Common myeloid progenitor, CD34-positive (primary cell): ENCODE data around the gene EBF3.

ENCODE experiments used
- CTCF ChIA-PET: fragments of 350-600 bp; sonication (Branson Sonifier 250); formaldehyde crosslinking; loops from one replicate; lab custom pipeline; 2021; ENCODE audit warnings: antibody characterized with exemption; lab: Charles Lee
- POLR2A ChIA-PET: fragments of 350-600 bp; sonication (Branson Sonifier 250); formaldehyde crosslinking; loops from one replicate; lab custom pipeline; 2021; ENCODE audit warnings: antibody characterized with exemption; lab: Charles Lee
- DNase-seq, 3 donors: peaks; one replicate each; pipeline versions ENCODE4 v3.0.0 to v3.0.0-alpha.2; 2013
- H3K27ac ChIP-seq, 2 experiments: 1 replicate in 1 of 2; 2 replicates in 1 of 2; pipeline ENCODE4 v1.7.0; 2013; ENCODE audit warnings: inconsistent platforms in 2 of 2, low read length in 2 of 2, mild to moderate bottlenecking in 2 of 2, low read depth in 1 of 2, moderate library complexity in 1 of 2; ENCODE audit not compliant: severe bottlenecking in 2 of 2, insufficient read depth in 1 of 2, poor library complexity in 1 of 2
- H3K27me3 ChIP-seq, 5 experiments: replicated peaks in 2 of 5; 1 replicate in 3 of 5; 2 replicates in 2 of 5; pipeline versions ENCODE4 v1.6.1 to v1.7.0; 2013; ENCODE audit warnings: low read length in 4 of 5, mild to moderate bottlenecking in 2 of 5, moderate library complexity in 2 of 5, inconsistent platforms in 1 of 5; ENCODE audit not compliant: insufficient read depth in 5 of 5, control insufficient read depth in 4 of 5
- H3K36me3 ChIP-seq, 4 experiments: 1 replicate in 2 of 4; 2 replicates in 2 of 4; pipeline versions ENCODE4 v1.6.1 to v1.7.0; 2013; ENCODE audit warnings: low read length in 3 of 4, control low read depth in 1 of 4, mild to moderate bottlenecking in 1 of 4; ENCODE audit not compliant: control insufficient read depth in 4 of 4, insufficient read depth in 4 of 4
- H3K4me1 ChIP-seq, 4 experiments: 1 replicate in 3 of 4; 2 replicates in 1 of 4; pipeline versions ENCODE4 v1.6.1 to v1.7.1; 2013; ENCODE audit warnings: low read length in 3 of 4, mild to moderate bottlenecking in 3 of 4, control low read depth in 1 of 4, inconsistent platforms in 1 of 4, moderate library complexity in 1 of 4; ENCODE audit not compliant: control insufficient read depth in 4 of 4, insufficient read depth in 4 of 4; ENCODE audit errors: control extremely low read depth in 1 of 4
- H3K4me3 ChIP-seq, 7 experiments: 1 replicate in 4 of 7; 2 replicates in 3 of 7; pipeline versions ENCODE4 v1.5.1 to v1.7.0; 2013; ENCODE audit warnings: mild to moderate bottlenecking in 7 of 7, low read length in 6 of 7, moderate library complexity in 6 of 7, inconsistent platforms in 2 of 7, low read depth in 2 of 7, control low read depth in 1 of 7; ENCODE audit not compliant: insufficient read depth in 4 of 7, control insufficient read depth in 1 of 7; ENCODE audit errors: extremely low read depth in 1 of 7
- H3K9me3 ChIP-seq, 5 experiments: 1 replicate in 4 of 5; 2 replicates in 1 of 5; pipeline versions ENCODE4 v1.6.1 to v1.7.1; 2013; ENCODE audit warnings: low read length in 4 of 5, mild to moderate bottlenecking in 2 of 5, inconsistent platforms in 1 of 5, low read depth in 1 of 5, moderate library complexity in 1 of 5; ENCODE audit not compliant: control insufficient read depth in 4 of 5, insufficient read depth in 2 of 5; ENCODE audit errors: control extremely low read depth in 1 of 5
- WGBS: methylation state at CpG from one replicate; pipeline ENCODE4 v1.1.5; 2013; ENCODE audit not compliant: insufficient coverage; 5-methylcytosine and 5-hydroxymethylcytosine counted together

Gene EBF3

DNA sequence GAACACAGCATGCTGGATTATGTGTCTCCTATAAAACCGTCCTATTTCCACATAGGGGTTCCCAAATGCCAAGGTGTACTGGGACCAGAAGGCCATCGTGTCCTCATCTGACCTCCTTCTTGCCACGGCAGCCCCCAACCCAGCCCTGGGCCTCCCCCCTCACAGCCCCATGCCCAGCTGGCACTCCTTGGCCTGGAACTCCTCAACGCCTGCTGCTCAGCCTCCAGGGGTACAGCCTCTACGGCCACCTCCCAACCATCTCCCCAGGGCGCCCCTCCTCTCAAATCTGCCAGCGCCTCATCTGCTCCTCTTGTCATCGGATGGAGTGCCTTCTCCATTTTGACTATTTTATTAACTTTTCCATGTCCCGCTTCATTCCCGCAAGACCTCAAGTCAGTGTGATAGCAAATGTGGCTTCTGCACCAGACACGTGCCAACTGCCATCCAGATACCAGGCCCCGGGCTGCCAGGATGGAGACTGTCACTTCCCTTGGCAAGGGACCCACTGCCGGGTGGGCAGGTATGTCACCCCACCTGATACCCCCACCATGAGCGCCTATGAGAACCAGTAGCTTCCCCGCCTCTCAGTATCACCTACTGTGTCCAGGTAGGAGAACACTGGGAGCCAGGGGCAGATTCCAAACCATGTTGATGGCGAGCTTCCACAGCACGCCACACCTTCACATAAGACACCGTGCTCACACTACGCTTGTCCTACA, 106.7 kb downstream of the EBF3 start:
- peaks cover 0 to 3% (median 1%) of the 10 kb centered on the region in 4 experiments for H3K4me1 ChIP-seq
- H3K27me3 ChIP-seq, result peaks cover 0 to 1% (median 0%) of the 10 kb centered on the region in 5 experiments
- peaks cover 0 to 4% (median 0%) of the 10 kb centered on the region in 5 experiments for H3K9me3 ChIP-seq
- H3K4me3 ChIP-seq, result no peak overlapping the region
- no peak overlapping the region for H3K27ac ChIP-seq
- ChIA-PET POLR2A (no interaction called here), CTCF (interaction anchor here (1.1 kb wide), 1 partner anchor 34 kb away, joined by 3 read pairs; no protein-coding TSS in a partner anchor)
- over 99% methylated on average over 17 of the region's 19 CpGs for WGBS
- H3K36me3 ChIP-seq, result no peaks in the 10 kb centered on the region
- DNase-seq, result no peak

- Histone ChIP-seq H3K27me3 (peaks cover 0 to 1% (median 0%) of the 10 kb centered on the region in 5 experiments), H3K27ac (no peak overlapping the region), H3K9me3 (peaks cover 0 to 4% (median 0%) of the 10 kb centered on the region in 5 experiments), H3K4me1 (peaks cover 0 to 3% (median 1%) of the 10 kb centered on the region in 4 experiments), H3K4me3 (no peak overlapping the region), H3K36me3 (no peaks in the 10 kb centered on the region)
- ChIA-PET CTCF (interaction anchor here (1.5 to 1.6 kb wide), 2 partner anchors 12 to 119 kb away, joined by 3 to 5 read pairs; no protein-coding TSS in a partner anchor), POLR2A (no interaction called here)
- 94% methylated on average over 4 of the region's 7 CpGs for WGBS
- no peak for DNase-seq
These were observed 108.1 kb downstream of the EBF3 start for GRCh38 chr10:129855836-129856563.

- H3K4me3 ChIP-seq, result no peak overlapping the region
- peaks cover 0 to 1% (median 0%) of the 10 kb centered on the region in 5 experiments for H3K27me3 ChIP-seq
- peaks cover 0 to 4% (median 0%) of the 10 kb centered on the region in 5 experiments for H3K9me3 ChIP-seq
- ChIA-PET POLR2A (interaction anchor here (0.6 kb wide), 1 partner anchor 35 kb away, joined by 4 read pairs; no protein-coding TSS in a partner anchor), CTCF (interaction anchor here (1.0 to 2.3 kb wide), 7 partner anchors 13 to 269 kb away, joined by 3 to 8 read pairs (median 5); no protein-coding TSS in a partner anchor)
- H3K27ac ChIP-seq, result no peak overlapping the region
- 95% methylated on average over 25 of the region's 31 CpGs for WGBS
- peaks cover 0 to 3% (median 1%) of the 10 kb centered on the region in 4 experiments for H3K4me1 ChIP-seq
- H3K36me3 ChIP-seq, result no peaks in the 10 kb centered on the region
- DNase-seq, result no peak
These were observed 109.0 kb downstream of the EBF3 start for GRCh38 chr10:129854796-129855705.

DNA sequence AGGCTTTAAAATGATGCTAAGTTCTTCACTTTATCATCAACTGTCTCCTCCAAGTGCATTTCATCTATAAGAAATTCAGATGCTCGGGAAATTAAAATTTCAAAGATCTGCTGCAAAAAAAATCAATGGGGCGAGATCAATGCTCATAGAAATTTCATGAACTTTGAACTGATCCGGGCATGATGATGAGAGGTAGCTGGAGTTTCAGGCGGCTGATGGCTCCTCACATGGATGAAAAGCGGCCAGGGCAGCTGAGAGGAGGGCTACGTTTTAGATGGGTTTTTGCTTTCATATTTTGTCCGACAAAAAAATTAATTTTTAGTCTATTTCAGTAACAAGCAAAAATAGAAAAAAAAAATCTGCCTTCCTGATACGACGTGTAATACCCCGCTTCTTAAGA, 109.9 kb downstream of the EBF3 start:
- CTCF ChIA-PET, result interaction anchor here (0.7 to 2.3 kb wide), 13 partner anchors 13 to 826 kb away, joined by 3 to 9 read pairs (median 4); no protein-coding TSS in a partner anchor
- 100% methylated on average over 7 of the region's 10 CpGs for WGBS

GRCh38 chr10:129853562-129853903, 110.5 kb downstream of the EBF3 start:
- WGBS, result no CpG with 5 or more reads among the region's 2 CpGs
- ChIA-PET POLR2A (interaction anchor here (0.8 kb wide), 1 partner anchor 121 kb away, joined by 3 read pairs; no protein-coding TSS in a partner anchor), CTCF (interaction anchor here (0.6 to 2.3 kb wide), 12 partner anchors 22 to 825 kb away, joined by 3 to 9 read pairs (median 4); no protein-coding TSS in a partner anchor)
- Histone ChIP-seq H3K27ac (no peak overlapping the region), H3K36me3 (no peaks in the 10 kb centered on the region), H3K9me3 (peaks cover 0 to 4% (median 0%) of the 10 kb centered on the region in 5 experiments), H3K4me3 (peak overlapping the region in 2 of 7 experiments; percentile 7 to 33), H3K27me3 (peaks cover 0 to 1% (median 0%) of the 10 kb centered on the region in 5 experiments), H3K4me1 (peaks cover 0 to 3% (median 1%) of the 10 kb centered on the region in 4 experiments)
- peak; percentile 19 to 59 (median 56) for DNase-seq

More for the DNA sequence above, 109.9 kb downstream of the EBF3 start:
- H3K36me3 ChIP-seq, result no peaks in the 10 kb centered on the region
- H3K4me3 ChIP-seq, result no peak overlapping the region
- peaks cover 0 to 1% (median 0%) of the 10 kb centered on the region in 5 experiments for H3K27me3 ChIP-seq
- peaks cover 0 to 4% (median 0%) of the 10 kb centered on the region in 5 experiments for H3K9me3 ChIP-seq
- H3K27ac ChIP-seq, result no peak overlapping the region
- peaks cover 0 to 3% (median 1%) of the 10 kb centered on the region in 4 experiments for H3K4me1 ChIP-seq
- DNase-seq, result no peak
- POLR2A ChIA-PET, result interaction anchor here (0.6 kb wide), 1 partner anchor 34 kb away, joined by 4 read pairs; no protein-coding TSS in a partner anchor
